ENCODE data around the gene CELSR2. TPM values are rescaled to one million over a fixed set of nuclear protein-coding genes. Genes with fewer than 3 reads are reported as not detected.

Gene CELSR2
- total and polyA plus RNA-seq, 2 experiments from 2014 or later = 11.2 to 35.1 TPM

DNA sequence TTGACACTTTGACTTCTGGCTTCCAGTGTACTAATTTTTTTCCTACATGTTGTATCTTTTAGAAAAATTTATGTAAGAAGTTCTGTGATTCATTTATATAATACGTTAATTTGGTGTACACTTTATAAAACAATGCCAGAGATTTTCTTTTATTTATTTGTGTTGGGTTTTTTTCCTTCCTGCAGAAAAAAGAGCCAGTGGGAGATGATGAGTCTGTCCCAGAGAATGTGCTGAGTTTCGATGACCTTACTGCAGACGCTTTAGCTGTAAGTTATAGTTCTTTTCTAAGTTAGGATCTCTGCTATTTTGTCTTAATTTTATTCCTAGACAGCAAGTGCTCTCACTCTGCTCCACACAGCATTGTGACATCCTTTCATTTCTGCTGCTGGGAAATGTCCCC, 21.2 kb upstream of the CELSR2 start (continued):
- no peak for TF ChIP-seq EZH2phosphoT487 (IDR thresholded peaks at IDR 0.05; ENCODE audit: unreplicated experiment)

DNA sequence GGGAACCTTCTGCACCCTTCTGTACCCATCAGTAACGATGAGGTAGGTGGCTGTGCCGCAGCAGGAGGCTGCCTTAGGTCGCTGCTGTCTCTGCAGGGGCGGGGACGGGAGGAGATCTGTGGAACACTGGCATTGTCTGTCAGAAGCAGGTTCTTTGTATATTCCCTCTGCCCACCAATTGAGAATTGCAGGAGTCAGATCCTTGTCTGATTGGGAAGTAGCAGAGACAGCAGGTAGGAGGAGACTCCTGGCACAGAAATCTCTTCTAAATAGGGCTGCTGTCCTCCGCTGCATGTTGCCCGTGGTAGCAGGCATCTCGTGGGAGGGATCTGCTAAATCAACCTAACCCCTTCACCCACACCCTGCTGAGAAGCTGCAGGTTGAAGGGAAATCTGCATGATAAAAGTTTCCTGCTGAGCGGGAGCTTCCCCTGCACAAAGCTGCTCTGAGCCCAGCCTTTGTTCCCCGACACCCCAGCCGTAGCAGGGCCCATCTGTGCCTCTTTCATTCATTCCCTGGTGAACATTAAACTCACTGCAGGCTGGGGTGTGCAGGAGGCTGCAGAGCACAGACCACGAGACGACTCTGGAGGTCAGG, 19.7 kb upstream of the CELSR2 start:
- H3K27ac Mint-ChIP-seq = peak overlapping the region; percentile 96
- peak overlapping the region; percentile 97 for H3K27ac ChIP-seq (ENCODE audit: low read depth)
- H4K20me1 ChIP-seq (replicated peaks; ENCODE audit: insufficient read depth) = no peaks in the 10 kb centered on the region; the same call in 1 of the 2 replicates
- peaks cover 49% of the 10 kb centered on the region for H3K4me1 ChIP-seq (ENCODE audit: insufficient read depth)
- H3K9me2 ChIP-seq (ENCODE audit: insufficient read depth) = no peaks in the 10 kb centered on the region
- peaks cover 20% of the 10 kb centered on the region for H3K79me2 ChIP-seq (replicated peaks; ENCODE audit: insufficient read depth)
- no peak overlapping the region for H2AFZ ChIP-seq
- H3K27me3 Mint-ChIP-seq (ENCODE audit: insufficient read depth, low read depth, poor library complexity) = peaks cover 7% of the 10 kb centered on the region
- H3K4me3 ChIP-seq = peak overlapping the region; percentile 40
- no peaks in the 10 kb centered on the region for H3K9me3 Mint-ChIP-seq
- peaks cover 56% of the 10 kb centered on the region for H3K4me1 Mint-ChIP-seq
- peak; percentile 98 for ATAC-seq
- peak overlapping the region; percentile 65 for H3K4me2 ChIP-seq
- peaks cover 26% of the 10 kb centered on the region for H3K36me3 ChIP-seq (ENCODE audit: insufficient read depth)
- H3K4me3 Mint-ChIP-seq = peak overlapping the region; percentile 58
- peaks cover 80% of the 10 kb centered on the region for H3K36me3 Mint-ChIP-seq (ENCODE audit: low read depth)
- peak; percentile 99 for DNase-seq (ENCODE audit: low spot score)
- no peaks in the 10 kb centered on the region for H3K27me3 ChIP-seq (ENCODE audit: insufficient read depth)
- peaks cover 23% of the 10 kb centered on the region for H3F3A ChIP-seq (replicated peaks; ENCODE audit: low read depth)
- TF ChIP-seq STAT1 (IDR thresholded peaks at IDR 0.05; ENCODE audit: unreplicated experiment) = no peak
- TF ChIP-seq ZNF331 (CRISPR knock-in tag; IDR thresholded peaks at IDR 0.05; ENCODE audit: low read depth) = 0 out of 2 replicates have a peak, but pooled peaks have one; percentile 18
- peak; percentile 62; the same call in 1 of the 2 replicates for TF ChIP-seq NANOG (IDR thresholded peaks at IDR 0.05; ENCODE audit: borderline replicate concordance)
- TF ChIP-seq JUNB (IDR thresholded peaks at IDR 0.05; ENCODE audit: unreplicated experiment) = no peak
- TF ChIP-seq, protein P1, sequence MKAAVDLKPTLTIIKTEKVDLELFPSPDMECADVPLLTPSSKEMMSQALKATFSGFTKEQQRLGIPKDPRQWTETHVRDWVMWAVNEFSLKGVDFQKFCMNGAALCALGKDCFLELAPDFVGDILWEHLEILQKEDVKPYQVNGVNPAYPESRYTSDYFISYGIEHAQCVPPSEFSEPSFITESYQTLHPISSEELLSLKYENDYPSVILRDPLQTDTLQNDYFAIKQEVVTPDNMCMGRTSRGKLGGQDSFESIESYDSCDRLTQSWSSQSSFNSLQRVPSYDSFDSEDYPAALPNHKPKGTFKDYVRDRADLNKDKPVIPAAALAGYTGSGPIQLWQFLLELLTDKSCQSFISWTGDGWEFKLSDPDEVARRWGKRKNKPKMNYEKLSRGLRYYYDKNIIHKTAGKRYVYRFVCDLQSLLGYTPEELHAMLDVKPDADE (IDR thresholded peaks at IDR 0.05) = no peak
- TF ChIP-seq POLR2AphosphoS5 (IDR thresholded peaks at IDR 0.05; ENCODE audit: low read depth) = no peak; the same call in 1 of the 2 replicates
- TF ChIP-seq, protein P2, sequence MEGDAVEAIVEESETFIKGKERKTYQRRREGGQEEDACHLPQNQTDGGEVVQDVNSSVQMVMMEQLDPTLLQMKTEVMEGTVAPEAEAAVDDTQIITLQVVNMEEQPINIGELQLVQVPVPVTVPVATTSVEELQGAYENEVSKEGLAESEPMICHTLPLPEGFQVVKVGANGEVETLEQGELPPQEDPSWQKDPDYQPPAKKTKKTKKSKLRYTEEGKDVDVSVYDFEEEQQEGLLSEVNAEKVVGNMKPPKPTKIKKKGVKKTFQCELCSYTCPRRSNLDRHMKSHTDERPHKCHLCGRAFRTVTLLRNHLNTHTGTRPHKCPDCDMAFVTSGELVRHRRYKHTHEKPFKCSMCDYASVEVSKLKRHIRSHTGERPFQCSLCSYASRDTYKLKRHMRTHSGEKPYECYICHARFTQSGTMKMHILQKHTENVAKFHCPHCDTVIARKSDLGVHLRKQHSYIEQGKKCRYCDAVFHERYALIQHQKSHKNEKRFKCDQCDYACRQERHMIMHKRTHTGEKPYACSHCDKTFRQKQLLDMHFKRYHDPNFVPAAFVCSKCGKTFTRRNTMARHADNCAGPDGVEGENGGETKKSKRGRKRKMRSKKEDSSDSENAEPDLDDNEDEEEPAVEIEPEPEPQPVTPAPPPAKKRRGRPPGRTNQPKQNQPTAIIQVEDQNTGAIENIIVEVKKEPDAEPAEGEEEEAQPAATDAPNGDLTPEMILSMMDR (conservative IDR thresholded peaks at IDR 0.05; ENCODE audit: low read depth in 2 of 2) = 0 out of 4 replicates have a peak, but pooled peaks of 1 of the 2 experiments have one; percentile 1
- no peak for TF ChIP-seq EZH2 (IDR thresholded peaks at IDR 0.05; ENCODE audit: low read depth, unreplicated experiment)
- TF ChIP-seq, protein P3, sequence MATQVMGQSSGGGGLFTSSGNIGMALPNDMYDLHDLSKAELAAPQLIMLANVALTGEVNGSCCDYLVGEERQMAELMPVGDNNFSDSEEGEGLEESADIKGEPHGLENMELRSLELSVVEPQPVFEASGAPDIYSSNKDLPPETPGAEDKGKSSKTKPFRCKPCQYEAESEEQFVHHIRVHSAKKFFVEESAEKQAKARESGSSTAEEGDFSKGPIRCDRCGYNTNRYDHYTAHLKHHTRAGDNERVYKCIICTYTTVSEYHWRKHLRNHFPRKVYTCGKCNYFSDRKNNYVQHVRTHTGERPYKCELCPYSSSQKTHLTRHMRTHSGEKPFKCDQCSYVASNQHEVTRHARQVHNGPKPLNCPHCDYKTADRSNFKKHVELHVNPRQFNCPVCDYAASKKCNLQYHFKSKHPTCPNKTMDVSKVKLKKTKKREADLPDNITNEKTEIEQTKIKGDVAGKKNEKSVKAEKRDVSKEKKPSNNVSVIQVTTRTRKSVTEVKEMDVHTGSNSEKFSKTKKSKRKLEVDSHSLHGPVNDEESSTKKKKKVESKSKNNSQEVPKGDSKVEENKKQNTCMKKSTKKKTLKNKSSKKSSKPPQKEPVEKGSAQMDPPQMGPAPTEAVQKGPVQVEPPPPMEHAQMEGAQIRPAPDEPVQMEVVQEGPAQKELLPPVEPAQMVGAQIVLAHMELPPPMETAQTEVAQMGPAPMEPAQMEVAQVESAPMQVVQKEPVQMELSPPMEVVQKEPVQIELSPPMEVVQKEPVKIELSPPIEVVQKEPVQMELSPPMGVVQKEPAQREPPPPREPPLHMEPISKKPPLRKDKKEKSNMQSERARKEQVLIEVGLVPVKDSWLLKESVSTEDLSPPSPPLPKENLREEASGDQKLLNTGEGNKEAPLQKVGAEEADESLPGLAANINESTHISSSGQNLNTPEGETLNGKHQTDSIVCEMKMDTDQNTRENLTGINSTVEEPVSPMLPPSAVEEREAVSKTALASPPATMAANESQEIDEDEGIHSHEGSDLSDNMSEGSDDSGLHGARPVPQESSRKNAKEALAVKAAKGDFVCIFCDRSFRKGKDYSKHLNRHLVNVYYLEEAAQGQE (IDR thresholded peaks at IDR 0.05; ENCODE audit: unreplicated experiment) = no peak
- TF ChIP-seq, protein P4, sequence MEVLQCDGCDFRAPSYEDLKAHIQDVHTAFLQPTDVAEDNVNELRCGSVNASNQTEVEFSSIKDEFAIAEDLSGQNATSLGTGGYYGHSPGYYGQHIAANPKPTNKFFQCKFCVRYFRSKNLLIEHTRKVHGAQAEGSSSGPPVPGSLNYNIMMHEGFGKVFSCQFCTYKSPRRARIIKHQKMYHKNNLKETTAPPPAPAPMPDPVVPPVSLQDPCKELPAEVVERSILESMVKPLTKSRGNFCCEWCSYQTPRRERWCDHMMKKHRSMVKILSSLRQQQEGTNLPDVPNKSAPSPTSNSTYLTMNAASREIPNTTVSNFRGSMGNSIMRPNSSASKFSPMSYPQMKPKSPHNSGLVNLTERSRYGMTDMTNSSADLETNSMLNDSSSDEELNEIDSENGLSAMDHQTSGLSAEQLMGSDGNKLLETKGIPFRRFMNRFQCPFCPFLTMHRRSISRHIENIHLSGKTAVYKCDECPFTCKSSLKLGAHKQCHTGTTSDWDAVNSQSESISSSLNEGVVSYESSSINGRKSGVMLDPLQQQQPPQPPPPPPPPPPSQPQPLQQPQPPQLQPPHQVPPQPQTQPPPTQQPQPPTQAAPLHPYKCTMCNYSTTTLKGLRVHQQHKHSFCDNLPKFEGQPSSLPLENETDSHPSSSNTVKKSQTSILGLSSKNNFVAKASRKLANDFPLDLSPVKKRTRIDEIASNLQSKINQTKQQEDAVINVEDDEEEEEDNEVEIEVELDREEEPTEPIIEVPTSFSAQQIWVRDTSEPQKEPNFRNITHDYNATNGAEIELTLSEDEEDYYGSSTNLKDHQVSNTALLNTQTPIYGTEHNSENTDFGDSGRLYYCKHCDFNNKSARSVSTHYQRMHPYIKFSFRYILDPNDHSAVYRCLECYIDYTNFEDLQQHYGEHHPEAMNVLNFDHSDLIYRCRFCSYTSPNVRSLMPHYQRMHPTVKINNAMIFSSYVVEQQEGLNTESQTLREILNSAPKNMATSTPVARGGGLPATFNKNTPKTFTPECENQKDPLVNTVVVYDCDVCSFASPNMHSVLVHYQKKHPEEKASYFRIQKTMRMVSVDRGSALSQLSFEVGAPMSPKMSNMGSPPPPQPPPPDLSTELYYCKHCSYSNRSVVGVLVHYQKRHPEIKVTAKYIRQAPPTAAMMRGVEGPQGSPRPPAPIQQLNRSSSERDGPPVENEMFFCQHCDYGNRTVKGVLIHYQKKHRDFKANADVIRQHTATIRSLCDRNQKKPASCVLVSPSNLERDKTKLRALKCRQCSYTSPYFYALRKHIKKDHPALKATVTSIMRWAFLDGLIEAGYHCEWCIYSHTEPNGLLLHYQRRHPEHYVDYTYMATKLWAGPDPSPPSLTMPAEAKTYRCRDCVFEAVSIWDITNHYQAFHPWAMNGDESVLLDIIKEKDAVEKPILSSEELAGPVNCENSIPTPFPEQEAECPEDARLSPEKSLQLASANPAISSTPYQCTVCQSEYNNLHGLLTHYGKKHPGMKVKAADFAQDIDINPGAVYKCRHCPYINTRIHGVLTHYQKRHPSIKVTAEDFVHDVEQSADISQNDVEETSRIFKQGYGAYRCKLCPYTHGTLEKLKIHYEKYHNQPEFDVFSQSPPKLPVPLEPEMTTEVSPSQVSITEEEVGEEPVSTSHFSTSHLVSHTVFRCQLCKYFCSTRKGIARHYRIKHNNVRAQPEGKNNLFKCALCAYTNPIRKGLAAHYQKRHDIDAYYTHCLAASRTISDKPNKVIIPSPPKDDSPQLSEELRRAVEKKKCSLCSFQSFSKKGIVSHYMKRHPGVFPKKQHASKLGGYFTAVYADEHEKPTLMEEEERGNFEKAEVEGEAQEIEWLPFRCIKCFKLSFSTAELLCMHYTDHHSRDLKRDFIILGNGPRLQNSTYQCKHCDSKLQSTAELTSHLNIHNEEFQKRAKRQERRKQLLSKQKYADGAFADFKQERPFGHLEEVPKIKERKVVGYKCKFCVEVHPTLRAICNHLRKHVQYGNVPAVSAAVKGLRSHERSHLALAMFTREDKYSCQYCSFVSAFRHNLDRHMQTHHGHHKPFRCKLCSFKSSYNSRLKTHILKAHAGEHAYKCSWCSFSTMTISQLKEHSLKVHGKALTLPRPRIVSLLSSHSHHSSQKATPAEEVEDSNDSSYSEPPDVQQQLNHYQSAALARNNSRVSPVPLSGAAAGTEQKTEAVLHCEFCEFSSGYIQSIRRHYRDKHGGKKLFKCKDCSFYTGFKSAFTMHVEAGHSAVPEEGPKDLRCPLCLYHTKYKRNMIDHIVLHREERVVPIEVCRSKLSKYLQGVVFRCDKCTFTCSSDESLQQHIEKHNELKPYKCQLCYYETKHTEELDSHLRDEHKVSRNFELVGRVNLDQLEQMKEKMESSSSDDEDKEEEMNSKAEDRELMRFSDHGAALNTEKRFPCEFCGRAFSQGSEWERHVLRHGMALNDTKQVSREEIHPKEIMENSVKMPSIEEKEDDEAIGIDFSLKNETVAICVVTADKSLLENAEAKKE (CRISPR knock-in tag; IDR thresholded peaks at IDR 0.05) = peak; percentile 52; the same call in 1 of the 2 replicates
- peak; percentile 48 for TF ChIP-seq CREB1 (CRISPR knock-in tag; IDR thresholded peaks at IDR 0.05; ENCODE audit: low read depth)
